NT2/D1 (cell line): ENCODE data around the gene CSRP2.

Source experiments
- SUZ12 ChIP-seq: IDR thresholded peaks from 2 replicates; pipeline ENCODE4 v1.6.1; 2011; ENCODE audit not compliant: insufficient read length, insufficient read depth; ENCODE audit errors: extremely low read depth
- YY1 ChIP-seq: IDR thresholded peaks from 2 replicates; pipeline ENCODE4 v1.6.1; 2011; ENCODE audit not compliant: insufficient read length, insufficient read depth
- ZNF274 ChIP-seq: IDR thresholded peaks from 2 replicates; pipeline ENCODE4 v1.6.1; 2011; ENCODE audit warnings: mild to moderate bottlenecking, low read depth, low read length

GRCh38 chr12:76836633-76837032 is 42.2 kb downstream of the CSRP2 start:
- TF ChIP-seq ZNF274 (no peak), SUZ12 (no peak), YY1 (no peak)
